Measurements from ENCODE around the gene LAMA3.

LAMA3 gene

GRCh38 chr18:23924813-23925212 is 235.6 kb downstream of the LAMA3 start:
- no peak for DNase-seq

GRCh38 chr18:23926571-23926970 is 237.3 kb downstream of the LAMA3 start:
- no peak for DNase-seq

GRCh38 chr18:23927821-23928746 is 238.8 kb downstream of the LAMA3 start:
- DNase-seq = no peak

- no peak for DNase-seq
Measured at GRCh38 chr18:23929362-23929930, 240.2 kb downstream of the LAMA3 start.

GRCh38 chr18:23930002-23930401 is 240.7 kb downstream of the LAMA3 start:
- no peak for DNase-seq

- no peak for DNase-seq
Measured at GRCh38 chr18:23932385-23933067, 243.3 kb downstream of the LAMA3 start.

- no peak for DNase-seq
Measured at GRCh38 chr18:23933407-23933806, 244.2 kb downstream of the LAMA3 start.

- no peak for DNase-seq
Measured at GRCh38 chr18:23934252-23934651, 245.0 kb downstream of the LAMA3 start.

GRCh38 chr18:23934863-23935262 is 245.6 kb downstream of the LAMA3 start:
- no peak for DNase-seq

GRCh38 chr18:23935804-23936203 is 246.6 kb downstream of the LAMA3 start:
- DNase-seq = no peak

GRCh38 chr18:23936381-23936958 is 247.2 kb downstream of the LAMA3 start:
- DNase-seq = no peak

GRCh38 chr18:23938043-23938756 is 248.9 kb downstream of the LAMA3 start:
- DNase-seq = no peak

GRCh38 chr18:23938901-23939341 is 249.7 kb downstream of the LAMA3 start:
- no peak for DNase-seq

- no peak for DNase-seq
Measured at GRCh38 chr18:23939366-23939765, 250.1 kb downstream of the LAMA3 start.

GRCh38 chr18:23939896-23940295 is 250.6 kb downstream of the LAMA3 start:
- no peak for DNase-seq

GRCh38 chr18:23941791-23942190 is 252.5 kb downstream of the LAMA3 start:
- no peak for DNase-seq

GRCh38 chr18:23943104-23943503 is 253.9 kb downstream of the LAMA3 start:
- no peak for DNase-seq

GRCh38 chr18:23943903-23944624 is 254.8 kb downstream of the LAMA3 start:
- DNase-seq = no peak

- no peak for DNase-seq
Measured at GRCh38 chr18:23945416-23946079, 256.3 kb downstream of the LAMA3 start.

GRCh38 chr18:23949863-23950262 is 260.6 kb downstream of the LAMA3 start:
- DNase-seq = no peak

- DNase-seq = no peak
Measured at GRCh38 chr18:23950644-23951043, 261.4 kb downstream of the LAMA3 start.

Measured in NCI-H1694 treated with DMSO at 0.1 percent for 48 hours (cell line).